HepG2 (cell line): ENCODE data around the gene NRN1L.

ENCODE experiments used
- CTCF ChIP-seq: sonication (generic); formaldehyde crosslinking; IDR thresholded peaks from 2 replicates; pipeline ENCODE4 v1.5.0; 2020; ENCODE audit warnings: mild to moderate bottlenecking, missing genetic modification reagents, moderate library complexity
- HCFC1 ChIP-seq: fragments of 150-350 bp; IDR thresholded peaks from 2 replicates; pipeline ENCODE4 v1.6.1; 2014; ENCODE audit warnings: low read depth, low read length
- POLR2A ChIP-seq, 2 experiments: IDR thresholded peaks; 2 replicates each; pipeline ENCODE4 v1.6.1; 2011; ENCODE audit warnings: low read depth in 2 of 2, low read length in 2 of 2, mild to moderate bottlenecking in 1 of 2, moderate library complexity in 1 of 2; ENCODE audit not compliant: insufficient read depth in 1 of 2
- ZKSCAN8 ChIP-seq: IDR thresholded peaks from 2 replicates; pipeline ENCODE4 v1.6.1; 2016; ENCODE audit warnings: borderline replicate concordance, missing genetic modification reagents, missing compliant biosample characterization
- ZNF460 ChIP-seq: sonication (generic); formaldehyde crosslinking; IDR thresholded peaks from 2 replicates; pipeline ENCODE4 v1.5.1; 2020; ENCODE audit warnings: missing genetic modification reagents, mild to moderate bottlenecking, borderline replicate concordance
- TF ChIP-seq, protein P1 (sequence below): sonication (generic); formaldehyde crosslinking; IDR thresholded peaks from 2 replicates; pipeline ENCODE4 v1.4.0; 2020; ENCODE audit warnings: missing genetic modification reagents

DNA sequence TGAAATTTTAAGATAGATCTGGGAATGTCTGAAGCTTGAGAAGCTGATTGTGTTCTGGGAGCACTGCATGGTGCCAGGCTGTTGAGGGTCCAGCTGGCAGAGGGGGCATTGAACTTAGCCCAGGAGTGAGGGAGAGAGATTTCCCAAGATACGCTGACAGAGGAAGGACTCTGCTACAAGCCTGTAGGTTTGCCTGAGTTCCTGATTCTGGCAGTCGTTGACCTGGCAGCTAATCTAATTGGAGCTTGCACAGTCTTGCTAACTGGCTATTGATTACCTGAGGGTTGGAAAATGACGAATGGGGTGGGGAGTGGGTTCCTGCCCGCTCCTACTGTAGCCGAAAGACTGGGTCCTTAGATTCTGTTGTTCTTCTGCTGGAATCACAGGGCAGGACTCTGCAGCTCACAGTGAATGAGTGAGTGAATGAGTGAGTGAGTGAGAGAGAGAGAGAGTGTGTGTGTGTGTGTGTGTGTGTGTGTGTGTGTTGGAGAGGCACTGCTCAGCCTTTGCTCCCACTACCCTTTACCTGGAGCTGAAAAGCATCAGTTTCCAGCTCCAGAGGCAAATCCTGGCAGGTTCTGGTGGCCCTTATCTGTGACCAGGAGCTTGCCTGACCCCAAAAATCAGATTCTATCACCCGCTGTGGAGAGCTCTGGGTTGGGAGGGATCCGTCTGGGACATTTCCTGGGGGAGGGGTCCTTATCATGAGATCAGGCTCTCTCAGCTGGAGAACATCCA is 30.2 kb downstream of the NRN1L start:
- no peak for TF ChIP-seq CTCF
- no peak for TF ChIP-seq ZKSCAN8 (CRISPR knock-in tag)
- TF ChIP-seq ZNF460 (CRISPR knock-in tag), result no peak
- TF ChIP-seq, protein P1, sequence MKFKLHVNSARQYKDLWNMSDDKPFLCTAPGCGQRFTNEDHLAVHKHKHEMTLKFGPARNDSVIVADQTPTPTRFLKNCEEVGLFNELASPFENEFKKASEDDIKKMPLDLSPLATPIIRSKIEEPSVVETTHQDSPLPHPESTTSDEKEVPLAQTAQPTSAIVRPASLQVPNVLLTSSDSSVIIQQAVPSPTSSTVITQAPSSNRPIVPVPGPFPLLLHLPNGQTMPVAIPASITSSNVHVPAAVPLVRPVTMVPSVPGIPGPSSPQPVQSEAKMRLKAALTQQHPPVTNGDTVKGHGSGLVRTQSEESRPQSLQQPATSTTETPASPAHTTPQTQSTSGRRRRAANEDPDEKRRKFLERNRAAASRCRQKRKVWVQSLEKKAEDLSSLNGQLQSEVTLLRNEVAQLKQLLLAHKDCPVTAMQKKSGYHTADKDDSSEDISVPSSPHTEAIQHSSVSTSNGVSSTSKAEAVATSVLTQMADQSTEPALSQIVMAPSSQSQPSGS (CRISPR knock-in tag), result no peak
- no peak for TF ChIP-seq POLR2A (IDR thresholded peaks at IDR 0.05; ENCODE audit: insufficient read depth in 1 of 2, low read depth in 2 of 2, low read length in 2 of 2)
- TF ChIP-seq HCFC1, result no peak
